Activated CD4-positive, alpha-beta T cell treated with anti-CD3 and anti-CD28 coated beads, Interleukin-2, Interleukin-4, amounts not matched to agents 100 ng/mL and 50 ng/mL, durations not matched to agents 16 hours and 8 hours (primary cell): ENCODE measurements around the gene CHRD.

Experiments used
- DNase-seq: peaks from one replicate; pipeline ENCODE4 v3.0.0-alpha.2; 2020; ENCODE audit warnings: low spot score

The CHRD gene

GRCh38 chr3:184346480-184347190 is 33.2 kb upstream of the CHRD start:
- DNase-seq: no peak

GRCh38 chr3:184347321-184348056 is 32.4 kb upstream of the CHRD start:
- DNase-seq: no peak

GRCh38 chr3:184348057-184348382 is 31.8 kb upstream of the CHRD start:
- no peak for DNase-seq

GRCh38 chr3:184349563-184350470 is 30.0 kb upstream of the CHRD start:
- DNase-seq: no peak

GRCh38 chr3:184350618-184351017 is 29.2 kb upstream of the CHRD start:
- DNase-seq: no peak

- no peak for DNase-seq
These were observed 28.2 kb upstream of the CHRD start for GRCh38 chr3:184351511-184352148.

GRCh38 chr3:184352149-184352785 is 27.6 kb upstream of the CHRD start:
- no peak for DNase-seq

- DNase-seq: no peak
These were observed 26.8 kb upstream of the CHRD start for GRCh38 chr3:184352897-184353545.

- DNase-seq: no peak
These were observed 26.3 kb upstream of the CHRD start for GRCh38 chr3:184353546-184353941.

- DNase-seq: peak; percentile 57
These were observed 25.6 kb upstream of the CHRD start for GRCh38 chr3:184354121-184354728.

- DNase-seq: no peak
These were observed 25.1 kb upstream of the CHRD start for GRCh38 chr3:184354754-184355153.

GRCh38 chr3:184355261-184356040 is 24.4 kb upstream of the CHRD start:
- no peak for DNase-seq

- no peak for DNase-seq
These were observed 22.4 kb upstream of the CHRD start for GRCh38 chr3:184357248-184358123.

GRCh38 chr3:184358124-184358767 is 21.6 kb upstream of the CHRD start:
- no peak for DNase-seq

- DNase-seq: no peak
These were observed 20.9 kb upstream of the CHRD start for GRCh38 chr3:184358921-184359350.

GRCh38 chr3:184359610-184360009 is 20.2 kb upstream of the CHRD start:
- no peak for DNase-seq

- DNase-seq: no peak
These were observed 19.6 kb upstream of the CHRD start for GRCh38 chr3:184360070-184360928.
